Panc1 (cell line): ENCODE measurements around the gene PPP2R1B. TPM values are rescaled to one million over a fixed set of nuclear protein-coding genes. Genes with fewer than 3 reads are reported as not detected.

ENCODE experiments used
- ATAC-seq: fragments of 200-7000 bp; cut with Tn5 transposase; 2 replicates; pipeline ENCODE4 v1.9.1; 2020; ENCODE audit warnings: mild to moderate bottlenecking, moderate library complexity
- BruUV-seq: library from RNA; stranded (reverse); fragments of 400-500 nt; replicated peaks from 2 replicates; lab custom pipeline; 2021; lab: Mats Ljungman, UMichigan
- CTCF ChIA-PET: fragments of 300-600 bp; sonication (Branson Sonifier 250); formaldehyde crosslinking; loops from one replicate; lab custom pipeline; 2022; ENCODE audit warnings: antibody characterized with exemption; lab: Charles Lee
- POLR2A ChIA-PET: fragments of 300-600 bp; sonication (Branson Sonifier 250); formaldehyde crosslinking; loops from one replicate; lab custom pipeline; 2022; ENCODE audit warnings: antibody characterized with exemption; lab: Charles Lee
- DNase-seq: peaks from one replicate; pipeline ENCODE4 v3.0.0-alpha.2; 2010; ENCODE audit warnings: low read depth, low spot score
- H3K27ac ChIP-seq: 2 replicates; pipeline ENCODE4 v1.5.1; 2011; ENCODE audit warnings: mild to moderate bottlenecking, low read length, inconsistent platforms
- H3K27me3 ChIP-seq: fragments of 200-500 bp; sonication (Bioruptor generic); 2 replicates; pipeline ENCODE4 v1.6.0; 2014; ENCODE audit warnings: low read length, inconsistent platforms; ENCODE audit not compliant: control insufficient read depth, insufficient read depth
- H3K36me3 ChIP-seq: fragments of 200-500 bp; sonication (Bioruptor generic); 2 replicates; pipeline ENCODE4 v1.5.1; 2014; ENCODE audit warnings: inconsistent platforms, mild to moderate bottlenecking, low read length, moderate library complexity; ENCODE audit not compliant: control insufficient read depth, insufficient read depth
- H3K4me1 ChIP-seq: 2 replicates; pipeline ENCODE4 v1.5.1; 2011; ENCODE audit warnings: inconsistent platforms, mild to moderate bottlenecking, low read length, moderate library complexity; ENCODE audit not compliant: control insufficient read depth, insufficient read depth
- H3K4me3 ChIP-seq, 2 experiments: 2 replicates each; pipeline ENCODE4 v1.5.1; 2011 to 2012; ENCODE audit warnings: low read depth in 2 of 2, low read length in 2 of 2, mild to moderate bottlenecking in 2 of 2, inconsistent platforms in 1 of 2, moderate library complexity in 1 of 2
- H3K9me3 ChIP-seq: fragments of 200-500 bp; sonication (Bioruptor generic); 2 replicates; pipeline ENCODE4 v1.5.1; 2014; ENCODE audit warnings: low read depth, mild to moderate bottlenecking, inconsistent platforms, low read length, moderate library complexity; ENCODE audit not compliant: control insufficient read depth, insufficient read depth
- POLR2AphosphoS5 ChIP-seq: IDR thresholded peaks from 2 replicates; pipeline ENCODE4 v1.6.1; 2012; ENCODE audit warnings: mild to moderate bottlenecking, low read depth, low read length, moderate library complexity
- REST ChIP-seq, 2 experiments: IDR thresholded peaks; 2 replicates each; pipeline ENCODE4 v1.6.1; 2011 to 2012; ENCODE audit warnings: low read depth in 2 of 2, control low read depth in 1 of 2, low read length in 1 of 2, mild to moderate bottlenecking in 1 of 2, moderate library complexity in 1 of 2; ENCODE audit not compliant: insufficient read depth in 1 of 2
- SIN3A ChIP-seq: IDR thresholded peaks from 2 replicates; pipeline ENCODE4 v1.6.1; 2012; ENCODE audit warnings: low read depth, mild to moderate bottlenecking, low read length, moderate library complexity, borderline replicate concordance; ENCODE audit not compliant: insufficient read depth
- in situ Hi-C: cut with HindIII; loops from 2 replicates; pipeline ENCODE4 v1.10.0; 2016; ENCODE audit warnings: low sequenced_read_pairs, low pct_unique_long_range_greater_than_20kb
- intact Hi-C: fragments of 100-400 bp; cut with micrococcal nuclease; formaldehyde crosslinking; loops from one replicate; pipeline ENCODE4 v1.10.0; 2022; ENCODE audit not compliant: unreplicated experiment
- total RNA-seq: library from RNA; stranded (reverse); gene quantifications from one replicate; pipeline ENCODE4 v1.2.1, GENCODE V29; 2021; ENCODE audit not compliant: unreplicated experiment
- TF ChIP-seq, protein P1 (sequence below): fragments of 450-650 bp; IDR thresholded peaks from 2 replicates; pipeline ENCODE4 v1.5.1; 2017; ENCODE audit warnings: mild to moderate bottlenecking

PPP2R1B gene
- total RNA-seq, 1 experiment from 2014 or later, result 57.7 TPM

GRCh38 chr11:111811445-111811844 is 45.3 kb upstream of the PPP2R1B start:
- POLR2A ChIA-PET, result no interaction called here
- no peak for DNase-seq
- no peak for ATAC-seq
- Histone ChIP-seq H3K36me3 (no peaks in the 10 kb centered on the region), H3K27ac (no peak overlapping the region), H3K4me3 (no peak overlapping the region), H3K9me3 (no peaks in the 10 kb centered on the region), H3K4me1 (no peaks in the 10 kb centered on the region), H3K27me3 (no peaks in the 10 kb centered on the region)
- in situ Hi-C loops, result no loop called here
- TF ChIP-seq SIN3A, result no peak
- TF ChIP-seq, protein P1, sequence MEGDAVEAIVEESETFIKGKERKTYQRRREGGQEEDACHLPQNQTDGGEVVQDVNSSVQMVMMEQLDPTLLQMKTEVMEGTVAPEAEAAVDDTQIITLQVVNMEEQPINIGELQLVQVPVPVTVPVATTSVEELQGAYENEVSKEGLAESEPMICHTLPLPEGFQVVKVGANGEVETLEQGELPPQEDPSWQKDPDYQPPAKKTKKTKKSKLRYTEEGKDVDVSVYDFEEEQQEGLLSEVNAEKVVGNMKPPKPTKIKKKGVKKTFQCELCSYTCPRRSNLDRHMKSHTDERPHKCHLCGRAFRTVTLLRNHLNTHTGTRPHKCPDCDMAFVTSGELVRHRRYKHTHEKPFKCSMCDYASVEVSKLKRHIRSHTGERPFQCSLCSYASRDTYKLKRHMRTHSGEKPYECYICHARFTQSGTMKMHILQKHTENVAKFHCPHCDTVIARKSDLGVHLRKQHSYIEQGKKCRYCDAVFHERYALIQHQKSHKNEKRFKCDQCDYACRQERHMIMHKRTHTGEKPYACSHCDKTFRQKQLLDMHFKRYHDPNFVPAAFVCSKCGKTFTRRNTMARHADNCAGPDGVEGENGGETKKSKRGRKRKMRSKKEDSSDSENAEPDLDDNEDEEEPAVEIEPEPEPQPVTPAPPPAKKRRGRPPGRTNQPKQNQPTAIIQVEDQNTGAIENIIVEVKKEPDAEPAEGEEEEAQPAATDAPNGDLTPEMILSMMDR, result no peak
- no peak for TF ChIP-seq POLR2AphosphoS5
- intact Hi-C loops, result no loop called here
- CTCF ChIA-PET, result interaction anchor here (0.7 kb wide), 1 partner anchor 40 kb away, joined by 12 read pairs; no protein-coding TSS in a partner anchor
- no TSS peak for BruUV-seq

- no TSS peak for BruUV-seq
- no peak for ATAC-seq
- ChIA-PET CTCF (no interaction called here), POLR2A (no interaction called here)
- no peak overlapping the region for H3K27ac ChIP-seq
- no peaks in the 10 kb centered on the region for H3K36me3 ChIP-seq
- no peaks in the 10 kb centered on the region for H3K4me1 ChIP-seq
- no peaks in the 10 kb centered on the region for H3K27me3 ChIP-seq
- in situ Hi-C loops, result no loop called here
- TF ChIP-seq REST (IDR thresholded peaks at IDR 0.05; ENCODE audit: insufficient read depth in 1 of 2, low read depth in 2 of 2, low read length in 1 of 2), result no peak
- TF ChIP-seq, protein P1, result no peak
- intact Hi-C loops, result no loop called here
- no peak overlapping the region for H3K4me3 ChIP-seq
- no peaks in the 10 kb centered on the region for H3K9me3 ChIP-seq
- no peak for DNase-seq
Observed at GRCh38 chr11:111808834-111809233, 42.6 kb upstream of the PPP2R1B start.
